ENCODE data around the gene IL22RA2. TPM values are rescaled to one million over a fixed set of nuclear protein-coding genes. Genes with fewer than 3 reads are reported as not detected.

Gene IL22RA2
- total RNA-seq, 1 experiment from 2014 or later, result not detected

GRCh38 chr6:137191236-137191635, 17.8 kb upstream of the IL22RA2 start (continued):
- TF ChIP-seq ZNF532 (CRISPR knock-in tag; IDR thresholded peaks at IDR 0.05; ENCODE audit: borderline replicate concordance) (no peak), AR (CRISPR knock-in tag; IDR thresholded peaks at IDR 0.05) (no peak), NR3C1 (CRISPR knock-in tag; conservative IDR thresholded peaks at IDR 0.05; ENCODE audit: low read depth) (no peak), E2F4 (CRISPR knock-in tag; IDR thresholded peaks at IDR 0.05; ENCODE audit: borderline replicate concordance, low read depth) (no peak), GRHL2 (CRISPR knock-in tag; IDR thresholded peaks at IDR 0.05; ENCODE audit: insufficient replicate concordance, severe bottlenecking) (no peak), RORB (CRISPR knock-in tag; IDR thresholded peaks at IDR 0.05) (no peak)
- TF ChIP-seq, protein P1, sequence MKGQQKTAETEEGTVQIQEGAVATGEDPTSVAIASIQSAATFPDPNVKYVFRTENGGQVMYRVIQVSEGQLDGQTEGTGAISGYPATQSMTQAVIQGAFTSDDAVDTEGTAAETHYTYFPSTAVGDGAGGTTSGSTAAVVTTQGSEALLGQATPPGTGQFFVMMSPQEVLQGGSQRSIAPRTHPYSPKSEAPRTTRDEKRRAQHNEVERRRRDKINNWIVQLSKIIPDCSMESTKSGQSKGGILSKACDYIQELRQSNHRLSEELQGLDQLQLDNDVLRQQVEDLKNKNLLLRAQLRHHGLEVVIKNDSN (CRISPR knock-in tag; IDR thresholded peaks at IDR 0.05), result no peak
- TF ChIP-seq, protein P2, sequence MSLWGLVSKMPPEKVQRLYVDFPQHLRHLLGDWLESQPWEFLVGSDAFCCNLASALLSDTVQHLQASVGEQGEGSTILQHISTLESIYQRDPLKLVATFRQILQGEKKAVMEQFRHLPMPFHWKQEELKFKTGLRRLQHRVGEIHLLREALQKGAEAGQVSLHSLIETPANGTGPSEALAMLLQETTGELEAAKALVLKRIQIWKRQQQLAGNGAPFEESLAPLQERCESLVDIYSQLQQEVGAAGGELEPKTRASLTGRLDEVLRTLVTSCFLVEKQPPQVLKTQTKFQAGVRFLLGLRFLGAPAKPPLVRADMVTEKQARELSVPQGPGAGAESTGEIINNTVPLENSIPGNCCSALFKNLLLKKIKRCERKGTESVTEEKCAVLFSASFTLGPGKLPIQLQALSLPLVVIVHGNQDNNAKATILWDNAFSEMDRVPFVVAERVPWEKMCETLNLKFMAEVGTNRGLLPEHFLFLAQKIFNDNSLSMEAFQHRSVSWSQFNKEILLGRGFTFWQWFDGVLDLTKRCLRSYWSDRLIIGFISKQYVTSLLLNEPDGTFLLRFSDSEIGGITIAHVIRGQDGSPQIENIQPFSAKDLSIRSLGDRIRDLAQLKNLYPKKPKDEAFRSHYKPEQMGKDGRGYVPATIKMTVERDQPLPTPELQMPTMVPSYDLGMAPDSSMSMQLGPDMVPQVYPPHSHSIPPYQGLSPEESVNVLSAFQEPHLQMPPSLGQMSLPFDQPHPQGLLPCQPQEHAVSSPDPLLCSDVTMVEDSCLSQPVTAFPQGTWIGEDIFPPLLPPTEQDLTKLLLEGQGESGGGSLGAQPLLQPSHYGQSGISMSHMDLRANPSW (CRISPR knock-in tag; conservative IDR thresholded peaks at IDR 0.05; ENCODE audit: low read depth), result no peak

- ChIA-PET CTCF (no interaction called here), POLR2A (no interaction called here)
- peaks cover 73% of the 10 kb centered on the region for H3K9me3 Mint-ChIP-seq
- no peak overlapping the region for H3K27ac Mint-ChIP-seq
- H3K27me3 Mint-ChIP-seq (ENCODE audit: low read depth), result no peaks in the 10 kb centered on the region; the same call in 1 of the 2 replicates
- DNase-seq (ENCODE audit: low spot score) (no peak), ATAC-seq (no peak)
- H3K4me1 Mint-ChIP-seq, result no peaks in the 10 kb centered on the region
- peaks cover 52% of the 10 kb centered on the region for H3K36me3 Mint-ChIP-seq
- H3K4me3 Mint-ChIP-seq, result no peak overlapping the region
- TF ChIP-seq CBFB (CRISPR knock-in tag; IDR thresholded peaks at IDR 0.05; ENCODE audit: low read depth) (no peak), GTF2I (CRISPR knock-in tag; conservative IDR thresholded peaks at IDR 0.05) (no peak), ATF6 (CRISPR knock-in tag; IDR thresholded peaks at IDR 0.05) (no peak), SMAD3 (CRISPR knock-in tag; IDR thresholded peaks at IDR 0.05; ENCODE audit: borderline replicate concordance) (no peak)
Observed at GRCh38 chr6:137190583-137191094, 17.2 kb upstream of the IL22RA2 start.

All from WTC11 (cell line).